ENCODE results near the gene ADAM12.

ADAM12 gene

DNA sequence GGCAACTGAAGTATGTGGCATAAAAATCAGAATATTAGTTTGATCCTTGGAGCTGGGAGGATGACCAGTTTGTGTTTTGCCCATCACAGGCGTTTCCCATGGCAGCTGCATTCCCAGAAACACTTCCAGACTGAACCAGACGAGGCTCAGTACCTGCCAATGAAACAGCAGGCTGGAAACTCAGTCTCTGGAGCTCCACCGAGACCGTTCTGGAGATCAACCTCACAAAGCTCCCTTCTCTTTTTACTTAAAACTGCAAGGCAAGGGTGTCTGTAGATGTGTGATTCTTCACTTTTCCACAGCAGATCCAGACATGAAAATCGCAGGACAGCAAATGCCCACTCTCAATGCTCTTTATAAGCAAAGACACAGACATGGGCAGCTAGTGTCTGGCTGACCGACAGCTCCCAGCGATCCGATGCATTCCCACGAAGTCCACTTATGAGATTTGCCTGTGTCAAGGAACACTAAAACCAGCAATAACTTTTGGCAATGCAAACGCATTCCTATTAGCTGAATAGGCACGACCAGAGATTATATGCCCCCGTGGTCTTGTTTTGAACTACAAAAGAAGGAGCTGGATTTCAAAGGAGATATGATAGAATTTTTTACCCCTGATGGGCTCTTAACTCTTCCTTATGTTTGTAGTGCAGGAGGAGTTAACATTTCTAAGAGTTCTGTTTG, 72.6 kb downstream of the ADAM12 start:
- no peaks in the 10 kb centered on the region for H3K27me3 ChIP-seq (ENCODE audit: control insufficient read depth in 1 of 2, insufficient read depth in 2 of 2, low read length in 2 of 2)
- H3K4me1 ChIP-seq (ENCODE audit: control insufficient read depth, insufficient read depth, low read length): no peaks in the 10 kb centered on the region
- no peak overlapping the region for H3K9ac ChIP-seq (ENCODE audit: low read length in 2 of 2)
- no peaks in the 10 kb centered on the region for H3K36me3 ChIP-seq (ENCODE audit: control insufficient read depth in 2 of 2, insufficient read depth in 2 of 2, low read length in 2 of 2)
- no peaks in the 10 kb centered on the region for H3K9me3 ChIP-seq (ENCODE audit: control insufficient read depth in 2 of 2, low read length in 2 of 2)
- H3K27ac ChIP-seq (ENCODE audit: low read length): no peak overlapping the region
- no peak overlapping the region for H3K4me3 ChIP-seq (ENCODE audit: low read length in 2 of 2)

DNA sequence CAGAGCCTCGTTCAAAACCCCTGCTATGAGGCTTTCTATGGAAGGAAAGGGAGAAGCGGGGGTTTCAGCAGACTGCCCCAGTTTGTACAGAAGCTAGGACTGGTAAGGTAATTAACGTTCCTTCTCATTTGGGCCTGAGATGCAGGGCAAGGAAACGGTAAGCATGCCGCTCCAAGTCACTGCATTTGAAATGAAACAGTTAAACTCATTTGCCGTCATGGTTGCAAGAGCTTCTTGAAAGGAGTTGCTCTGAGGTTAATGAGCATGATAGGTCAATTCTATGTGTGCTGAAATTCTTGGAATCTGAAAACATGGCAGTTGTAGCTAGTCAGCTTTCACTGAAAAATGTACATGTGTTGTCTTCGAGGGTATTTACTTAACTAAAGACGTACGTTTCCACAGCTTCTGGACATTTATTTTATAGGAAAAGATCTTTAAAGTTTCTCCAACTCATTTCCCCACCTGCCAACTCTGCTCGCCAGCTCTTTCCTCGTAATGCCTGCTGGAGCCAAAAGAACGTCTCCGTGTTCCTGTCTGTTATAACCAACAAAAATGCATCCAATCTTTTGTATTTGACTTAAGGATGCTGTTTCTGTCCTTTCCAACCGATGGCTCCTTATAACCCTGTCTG, 73.3 kb downstream of the ADAM12 start:
- Histone ChIP-seq H3K36me3 (ENCODE audit: control insufficient read depth in 2 of 2, insufficient read depth in 2 of 2, low read length in 2 of 2) (no peaks in the 10 kb centered on the region), H3K27me3 (ENCODE audit: control insufficient read depth in 1 of 2, insufficient read depth in 2 of 2, low read length in 2 of 2) (peaks cover 0 to 2% of the 10 kb centered on the region in 2 donors), H3K4me3 (ENCODE audit: low read length in 2 of 2) (no peak overlapping the region), H3K9ac (ENCODE audit: low read length in 2 of 2) (no peak overlapping the region), H3K9me3 (ENCODE audit: control insufficient read depth in 2 of 2, low read length in 2 of 2) (no peaks in the 10 kb centered on the region), H3K4me1 (ENCODE audit: control insufficient read depth, insufficient read depth, low read length) (no peaks in the 10 kb centered on the region), H3K27ac (ENCODE audit: low read length) (no peak overlapping the region)

DNA sequence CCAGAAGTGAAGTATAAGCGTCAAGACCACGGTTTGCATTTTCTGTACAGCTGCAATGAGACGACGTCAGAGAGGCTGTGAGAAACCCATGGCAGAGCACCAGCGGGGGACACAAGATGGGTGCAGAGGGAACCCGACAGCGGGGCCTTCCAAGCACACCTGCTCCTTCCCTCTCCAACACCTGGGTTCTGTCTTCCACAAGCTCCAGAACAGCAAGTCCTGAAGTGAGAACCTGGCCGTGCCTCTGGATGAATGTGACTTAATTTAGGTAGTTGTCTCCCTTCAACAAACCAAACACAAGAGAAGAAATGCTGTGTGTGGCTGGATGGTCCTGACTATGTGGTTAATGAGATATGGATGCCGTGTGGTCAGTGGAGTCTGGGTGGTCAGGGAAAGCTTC, 76.1 kb downstream of the ADAM12 start:
- Histone ChIP-seq H3K36me3 (ENCODE audit: control insufficient read depth in 2 of 2, insufficient read depth in 2 of 2, low read length in 2 of 2) (no peaks in the 10 kb centered on the region), H3K27ac (ENCODE audit: low read length) (no peak overlapping the region), H3K4me3 (ENCODE audit: low read length in 2 of 2) (no peak overlapping the region), H3K4me1 (ENCODE audit: control insufficient read depth, insufficient read depth, low read length) (no peaks in the 10 kb centered on the region), H3K9me3 (ENCODE audit: control insufficient read depth in 2 of 2, low read length in 2 of 2) (no peaks in the 10 kb centered on the region), H3K27me3 (ENCODE audit: control insufficient read depth in 1 of 2, insufficient read depth in 2 of 2, low read length in 2 of 2) (peaks cover 0 to 2% of the 10 kb centered on the region in 2 donors), H3K9ac (ENCODE audit: low read length in 2 of 2) (no peak overlapping the region)

DNA sequence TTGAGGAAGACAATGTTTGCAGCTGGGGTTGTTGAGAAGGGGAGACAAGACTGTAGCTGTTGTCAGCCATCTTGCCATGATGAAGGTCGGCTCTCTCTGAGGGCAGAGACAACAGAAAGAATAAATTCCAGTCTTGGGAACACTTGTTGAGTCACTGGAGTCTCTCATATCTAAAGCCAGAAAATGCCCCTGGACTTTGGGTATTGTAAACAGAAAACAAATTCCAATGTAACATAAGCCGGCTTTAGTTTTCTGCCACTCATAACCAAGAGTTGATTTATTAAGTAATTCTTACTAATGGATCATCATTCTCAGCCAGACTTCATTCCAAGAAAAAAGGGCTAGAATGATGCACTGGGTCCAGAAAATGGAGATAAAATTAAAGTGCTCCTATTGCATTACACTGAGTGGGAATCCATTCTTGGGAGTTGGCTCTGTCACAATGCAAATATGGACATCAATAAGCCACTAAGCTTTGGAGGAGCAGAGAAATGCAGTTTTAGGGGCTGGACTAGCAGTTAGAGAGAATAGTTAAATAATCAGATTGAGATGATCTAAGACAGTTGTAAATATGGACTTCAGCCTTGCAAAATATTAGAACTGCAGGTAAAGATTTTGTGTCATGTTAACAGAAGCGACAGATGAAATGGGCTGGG, 78.9 kb downstream of the ADAM12 start:
- no peaks in the 10 kb centered on the region for H3K36me3 ChIP-seq (ENCODE audit: control insufficient read depth in 2 of 2, insufficient read depth in 2 of 2, low read length in 2 of 2)
- H3K9ac ChIP-seq (ENCODE audit: low read length in 2 of 2): no peak overlapping the region
- H3K27ac ChIP-seq (ENCODE audit: low read length): no peak overlapping the region
- H3K27me3 ChIP-seq (ENCODE audit: control insufficient read depth in 1 of 2, insufficient read depth in 2 of 2, low read length in 2 of 2): peaks cover 0 to 2% of the 10 kb centered on the region in 2 donors
- H3K4me3 ChIP-seq (ENCODE audit: low read length in 2 of 2): no peak overlapping the region
- H3K9me3 ChIP-seq (ENCODE audit: control insufficient read depth in 2 of 2, low read length in 2 of 2): no peaks in the 10 kb centered on the region
- no peaks in the 10 kb centered on the region for H3K4me1 ChIP-seq (ENCODE audit: control insufficient read depth, insufficient read depth, low read length)

DNA sequence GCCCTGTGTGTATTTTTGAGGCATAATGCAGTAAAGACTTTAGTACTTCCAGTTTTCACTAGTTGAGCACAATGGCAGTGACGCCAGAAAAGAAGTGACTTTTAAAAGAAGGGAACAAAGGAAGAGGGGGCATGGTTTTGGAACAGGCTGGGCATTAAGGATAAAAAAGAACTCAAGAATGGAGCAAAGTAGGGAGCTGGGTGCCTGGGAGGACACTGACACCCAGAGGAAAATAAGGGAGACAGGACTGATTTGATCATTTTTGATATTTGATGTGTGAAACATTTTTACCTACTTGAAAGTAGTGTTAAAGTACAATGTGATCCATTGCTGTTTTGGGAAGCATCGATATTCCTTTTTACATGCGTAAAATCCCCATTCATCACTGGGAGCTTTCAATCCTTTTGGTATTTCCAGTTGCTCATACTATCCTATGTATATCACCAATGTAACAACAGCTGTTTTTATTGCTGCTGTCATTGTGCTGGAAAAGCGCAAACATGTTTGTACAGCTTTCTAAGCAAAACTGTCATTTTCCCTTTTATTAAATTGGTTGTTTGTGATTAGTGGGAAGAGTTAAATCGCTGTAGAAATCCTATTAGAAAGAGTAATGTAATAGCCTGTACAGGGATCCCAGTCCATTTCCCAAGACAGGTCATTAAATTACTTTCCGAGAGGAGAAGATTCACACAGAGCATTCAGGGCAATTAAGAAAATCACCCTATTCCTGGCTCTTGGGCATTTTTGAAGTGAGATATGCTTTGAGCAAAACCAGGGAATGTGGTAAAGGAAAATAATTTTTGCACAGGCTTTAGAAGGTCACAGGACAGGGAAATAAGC, 85.2 kb downstream of the ADAM12 start:
- Histone ChIP-seq H3K4me3 (ENCODE audit: low read length in 2 of 2) (no peak overlapping the region), H3K27ac (ENCODE audit: low read length) (no peak overlapping the region), H3K27me3 (ENCODE audit: control insufficient read depth in 1 of 2, insufficient read depth in 2 of 2, low read length in 2 of 2) (no peaks in the 10 kb centered on the region), H3K9ac (ENCODE audit: low read length in 2 of 2) (no peak overlapping the region), H3K4me1 (ENCODE audit: control insufficient read depth, insufficient read depth, low read length) (no peaks in the 10 kb centered on the region), H3K9me3 (ENCODE audit: control insufficient read depth in 2 of 2, low read length in 2 of 2) (no peaks in the 10 kb centered on the region), H3K36me3 (ENCODE audit: control insufficient read depth in 2 of 2, insufficient read depth in 2 of 2, low read length in 2 of 2) (no peaks in the 10 kb centered on the region)

DNA sequence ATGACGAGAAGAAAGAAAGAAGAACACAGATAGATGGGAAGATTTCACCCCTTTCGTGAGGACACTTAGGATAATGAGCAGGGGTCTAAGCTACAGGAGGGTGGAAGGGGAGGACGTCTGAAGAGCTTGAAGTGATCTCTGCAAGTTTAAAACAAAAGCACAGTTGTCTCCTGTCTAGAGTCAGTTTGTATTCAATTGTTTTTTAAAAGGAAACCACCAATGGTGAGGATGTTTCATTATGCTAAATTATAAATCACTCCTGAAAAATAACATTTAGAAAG, 85.9 kb downstream of the ADAM12 start:
- Histone ChIP-seq H3K9me3 (ENCODE audit: control insufficient read depth in 2 of 2, low read length in 2 of 2) (no peaks in the 10 kb centered on the region), H3K4me1 (ENCODE audit: control insufficient read depth, insufficient read depth, low read length) (no peaks in the 10 kb centered on the region), H3K36me3 (ENCODE audit: control insufficient read depth in 2 of 2, insufficient read depth in 2 of 2, low read length in 2 of 2) (no peaks in the 10 kb centered on the region), H3K9ac (ENCODE audit: low read length in 2 of 2) (no peak overlapping the region), H3K27ac (ENCODE audit: low read length) (no peak overlapping the region), H3K4me3 (ENCODE audit: low read length in 2 of 2) (no peak overlapping the region), H3K27me3 (ENCODE audit: control insufficient read depth in 1 of 2, insufficient read depth in 2 of 2, low read length in 2 of 2) (no peaks in the 10 kb centered on the region)

DNA sequence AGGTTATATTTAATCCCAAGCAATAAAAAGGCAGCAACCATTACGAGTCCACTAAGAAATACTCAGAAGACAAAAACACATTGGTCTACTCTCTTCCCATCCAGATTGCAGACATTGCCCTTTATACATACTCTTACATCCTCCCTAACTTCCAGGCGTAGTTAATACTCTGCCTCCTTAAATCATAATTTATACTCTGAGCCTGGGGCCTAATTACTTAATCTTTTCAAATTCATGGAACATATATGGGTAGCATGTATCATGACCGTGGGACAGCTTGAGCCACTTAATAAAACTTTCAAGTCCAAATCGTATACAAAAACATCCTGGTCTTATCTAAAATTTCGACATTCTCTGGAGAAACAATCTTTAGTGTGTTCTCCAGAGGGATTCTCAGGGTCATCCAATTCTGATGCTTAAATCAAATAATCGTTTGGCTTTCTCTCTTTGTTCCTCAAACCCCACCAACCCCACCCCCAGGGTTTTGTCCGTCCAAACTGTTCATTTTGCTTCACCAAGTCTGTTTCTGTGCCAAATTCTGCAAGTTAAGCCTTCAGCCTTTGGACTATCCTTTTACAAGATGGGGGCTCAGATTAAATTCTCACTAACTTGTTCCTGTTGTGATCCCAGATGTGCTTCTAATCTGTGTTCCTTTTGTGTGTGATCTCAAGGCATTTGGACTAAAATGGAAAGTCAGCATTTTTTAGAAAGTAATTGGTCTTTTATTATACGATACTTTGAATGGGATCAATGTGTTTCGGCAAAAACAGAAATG, 86.4 kb downstream of the ADAM12 start:
- no peak overlapping the region for H3K27ac ChIP-seq (ENCODE audit: low read length)
- H3K4me3 ChIP-seq (ENCODE audit: low read length in 2 of 2): no peak overlapping the region
- no peaks in the 10 kb centered on the region for H3K4me1 ChIP-seq (ENCODE audit: control insufficient read depth, insufficient read depth, low read length)
- no peaks in the 10 kb centered on the region for H3K27me3 ChIP-seq (ENCODE audit: control insufficient read depth in 1 of 2, insufficient read depth in 2 of 2, low read length in 2 of 2)
- no peaks in the 10 kb centered on the region for H3K36me3 ChIP-seq (ENCODE audit: control insufficient read depth in 2 of 2, insufficient read depth in 2 of 2, low read length in 2 of 2)
- H3K9ac ChIP-seq (ENCODE audit: low read length in 2 of 2): no peak overlapping the region
- H3K9me3 ChIP-seq (ENCODE audit: control insufficient read depth in 2 of 2, low read length in 2 of 2): no peaks in the 10 kb centered on the region

DNA sequence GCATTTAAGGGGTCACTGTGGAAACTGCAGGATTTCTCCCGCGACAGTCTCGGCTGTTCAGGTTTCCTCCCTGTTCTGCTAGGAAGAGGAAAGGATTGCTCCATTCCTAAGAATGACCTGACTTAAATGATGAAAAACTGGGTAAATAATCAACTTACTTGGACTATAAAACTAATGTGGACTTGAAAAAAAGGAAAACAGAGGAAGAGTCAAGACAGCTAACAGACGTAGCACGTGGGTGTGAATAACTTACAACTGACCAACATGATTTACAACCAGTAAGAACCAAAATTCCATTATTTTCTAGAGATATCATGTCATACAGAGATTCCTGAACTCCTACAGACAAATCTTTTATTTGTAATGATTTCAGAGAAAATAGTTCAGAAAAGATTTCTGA, 93.8 kb downstream of the ADAM12 start:
- H3K4me3 ChIP-seq (ENCODE audit: low read length in 2 of 2): no peak overlapping the region
- H3K9ac ChIP-seq (ENCODE audit: low read length in 2 of 2): no peak overlapping the region
- H3K9me3 ChIP-seq (ENCODE audit: control insufficient read depth in 2 of 2, low read length in 2 of 2): no peaks in the 10 kb centered on the region
- H3K27me3 ChIP-seq (ENCODE audit: control insufficient read depth in 1 of 2, insufficient read depth in 2 of 2, low read length in 2 of 2): no peaks in the 10 kb centered on the region
- no peaks in the 10 kb centered on the region for H3K36me3 ChIP-seq (ENCODE audit: control insufficient read depth in 2 of 2, insufficient read depth in 2 of 2, low read length in 2 of 2)
- H3K27ac ChIP-seq (ENCODE audit: low read length): no peak overlapping the region
- no peaks in the 10 kb centered on the region for H3K4me1 ChIP-seq (ENCODE audit: control insufficient read depth, insufficient read depth, low read length)

DNA sequence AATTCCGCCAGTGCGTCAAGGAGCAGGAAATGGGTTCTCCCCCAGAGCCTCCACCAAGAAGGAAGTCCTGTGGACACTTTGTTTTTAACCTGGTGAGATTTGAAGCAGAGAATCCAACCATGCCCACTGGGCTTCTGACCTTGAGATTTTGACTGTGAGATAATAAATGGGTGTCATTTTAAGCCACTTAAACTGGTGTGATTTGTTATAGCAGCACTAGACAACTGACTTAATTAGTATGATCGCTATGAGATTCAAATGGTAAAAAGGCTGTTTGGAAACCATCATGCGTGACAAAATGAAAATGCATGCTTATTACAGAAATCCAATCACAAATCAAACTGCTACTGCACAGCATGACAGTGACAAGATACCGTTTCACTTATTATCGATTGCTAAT, 98.0 kb downstream of the ADAM12 start:
- H3K36me3 ChIP-seq (ENCODE audit: control insufficient read depth in 2 of 2, insufficient read depth in 2 of 2, low read length in 2 of 2): no peaks in the 10 kb centered on the region
- no peaks in the 10 kb centered on the region for H3K27me3 ChIP-seq (ENCODE audit: control insufficient read depth in 1 of 2, insufficient read depth in 2 of 2, low read length in 2 of 2)
- H3K27ac ChIP-seq (ENCODE audit: low read length): no peak overlapping the region
- H3K9ac ChIP-seq (ENCODE audit: low read length in 2 of 2): no peak overlapping the region
- H3K4me1 ChIP-seq (ENCODE audit: control insufficient read depth, insufficient read depth, low read length): no peaks in the 10 kb centered on the region
- no peaks in the 10 kb centered on the region for H3K9me3 ChIP-seq (ENCODE audit: control insufficient read depth in 2 of 2, low read length in 2 of 2)
- no peak overlapping the region for H3K4me3 ChIP-seq (ENCODE audit: low read length in 2 of 2)

Data from stomach smooth muscle (tissue), 2 donors.